Measurements from ENCODE around the gene ZNF513.
A peak's percentile ranks its signal among the peaks of the same experiment; 100 is the strongest.
"Not testable (repeated sequence)": the region's sequence is repeated elsewhere in the genome, so short reads cannot be mapped to it uniquely, and the experiment has no call there.

The ZNF513 gene, protein sequence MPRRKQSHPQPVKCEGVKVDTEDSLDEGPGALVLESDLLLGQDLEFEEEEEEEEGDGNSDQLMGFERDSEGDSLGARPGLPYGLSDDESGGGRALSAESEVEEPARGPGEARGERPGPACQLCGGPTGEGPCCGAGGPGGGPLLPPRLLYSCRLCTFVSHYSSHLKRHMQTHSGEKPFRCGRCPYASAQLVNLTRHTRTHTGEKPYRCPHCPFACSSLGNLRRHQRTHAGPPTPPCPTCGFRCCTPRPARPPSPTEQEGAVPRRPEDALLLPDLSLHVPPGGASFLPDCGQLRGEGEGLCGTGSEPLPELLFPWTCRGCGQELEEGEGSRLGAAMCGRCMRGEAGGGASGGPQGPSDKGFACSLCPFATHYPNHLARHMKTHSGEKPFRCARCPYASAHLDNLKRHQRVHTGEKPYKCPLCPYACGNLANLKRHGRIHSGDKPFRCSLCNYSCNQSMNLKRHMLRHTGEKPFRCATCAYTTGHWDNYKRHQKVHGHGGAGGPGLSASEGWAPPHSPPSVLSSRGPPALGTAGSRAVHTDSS

DNA sequence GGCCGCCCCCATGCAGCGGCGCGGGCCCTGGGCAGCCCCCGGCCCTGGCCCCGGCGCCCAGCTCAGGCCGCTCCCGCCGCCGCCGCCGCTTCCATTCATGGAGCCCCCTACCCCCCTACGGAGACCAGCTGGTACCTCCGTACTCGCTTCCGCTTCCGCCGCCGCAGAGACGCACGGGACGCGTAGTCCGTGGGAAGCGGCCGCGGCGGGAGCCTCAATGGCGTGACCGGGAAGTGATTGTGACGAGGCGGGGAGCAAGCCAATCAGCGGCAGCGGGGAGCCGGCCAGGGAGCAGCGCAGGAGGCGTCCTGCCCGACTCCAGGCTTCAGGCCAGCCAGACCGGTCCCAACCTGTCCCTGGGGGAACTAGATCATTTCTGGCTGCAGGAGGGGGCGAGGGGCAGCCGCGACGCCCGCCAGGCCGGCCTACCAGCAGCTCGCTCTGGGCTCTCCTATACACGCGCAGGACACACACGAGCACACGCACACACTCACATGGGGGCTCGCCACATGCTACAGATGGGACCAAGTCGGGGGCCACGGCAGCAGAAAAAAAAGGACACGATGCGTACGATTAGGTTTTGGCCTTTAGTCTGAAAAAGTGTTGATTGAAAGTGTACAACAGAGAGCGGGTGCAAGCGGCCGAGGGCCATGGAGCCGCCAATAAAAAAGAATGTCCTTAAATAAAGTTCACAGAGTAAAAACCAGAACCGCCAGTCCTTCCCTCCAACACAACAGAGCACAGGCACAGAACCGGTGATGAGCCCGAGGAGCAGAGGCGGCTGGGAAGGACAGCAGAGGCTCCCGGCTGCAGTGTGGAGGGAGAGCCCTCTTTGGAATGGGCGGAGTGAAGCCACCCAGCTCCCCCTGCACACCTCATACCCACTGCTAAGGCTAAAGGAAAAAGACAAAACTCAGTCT lies at the start of gene ZNF513:
ZNF513 (minus strand) TSS at position 109 of the 920 bp plus-strand sequence. CDS start 208 bp downstream, outside the sequence.
- peak; percentile 93 for DNase-seq

DNA sequence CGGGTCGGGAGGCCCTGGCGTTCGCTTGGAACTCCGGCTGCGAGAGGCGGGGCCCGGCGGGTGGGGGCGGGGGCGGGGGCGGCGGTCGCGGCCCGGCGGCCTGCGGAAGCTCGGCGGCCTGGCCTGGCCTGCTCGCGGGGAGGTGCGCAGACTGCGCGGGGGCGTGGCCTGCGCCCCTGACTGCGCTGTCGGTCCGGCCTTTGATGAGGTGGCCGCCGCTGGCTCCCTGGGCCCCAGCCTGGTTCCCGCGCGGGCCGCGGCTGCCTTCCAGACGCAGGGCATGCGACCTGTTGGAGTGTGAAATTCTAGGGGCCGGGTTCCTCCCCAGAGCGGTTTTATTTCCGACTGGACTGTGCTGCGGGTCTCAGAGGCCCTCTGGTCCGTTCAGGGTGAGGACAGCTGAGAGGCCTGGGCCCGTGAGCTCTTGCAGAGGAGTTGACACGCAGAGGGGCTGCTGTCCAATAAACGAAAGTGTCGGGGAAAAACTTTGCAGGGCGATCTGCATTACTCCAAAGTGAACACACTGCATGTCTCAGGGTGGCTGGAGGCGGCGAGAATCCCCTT lies 48.5 kb upstream of the ZNF513 start:
- DNase-seq: peak; percentile 76

DNA sequence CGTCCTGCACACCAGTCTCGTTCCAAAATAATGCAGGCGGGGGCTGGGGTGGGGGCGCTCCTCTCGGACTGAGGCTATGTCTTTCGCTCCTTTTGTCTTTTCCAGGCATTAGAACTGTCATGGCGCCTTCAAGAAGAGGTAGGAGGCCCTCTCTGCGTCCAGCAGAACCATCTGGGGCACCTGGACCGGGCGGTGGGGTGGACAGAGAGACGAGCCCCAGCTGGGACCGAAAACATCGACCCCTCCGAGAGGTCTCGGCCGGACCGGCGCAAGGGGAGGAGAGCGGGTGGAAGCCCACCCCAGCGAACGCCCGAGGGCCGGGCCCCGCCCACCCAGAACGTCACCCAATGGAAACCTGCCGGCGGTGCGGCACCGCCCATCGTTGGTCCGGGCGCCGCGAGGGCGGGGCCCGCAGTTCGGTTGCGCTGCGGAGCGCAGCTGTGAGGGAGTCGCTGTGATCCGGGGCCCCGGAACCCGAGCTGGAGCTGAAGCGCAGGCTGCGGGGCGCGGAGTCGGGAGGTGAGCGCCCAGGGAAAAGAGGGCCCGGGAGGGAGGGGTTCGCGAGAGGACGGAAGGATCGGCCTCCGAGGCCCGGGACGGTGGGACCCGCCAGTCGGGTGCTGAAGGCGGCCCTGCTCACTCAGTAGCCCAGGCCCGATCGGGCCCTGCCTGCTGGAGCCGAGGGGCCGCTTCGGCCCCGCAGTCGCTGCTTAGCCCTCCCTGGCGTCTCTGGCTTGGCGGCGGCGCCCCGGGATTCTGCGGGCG lies 47.9 kb upstream of the ZNF513 start, which contains the start of gene NRBP1:
NRBP1 (plus strand) TSS at position 419 of the 765 bp plus-strand sequence. CDS start 4,643 bp downstream, outside the sequence.
- DNase-seq: peak; percentile 84

DNA sequence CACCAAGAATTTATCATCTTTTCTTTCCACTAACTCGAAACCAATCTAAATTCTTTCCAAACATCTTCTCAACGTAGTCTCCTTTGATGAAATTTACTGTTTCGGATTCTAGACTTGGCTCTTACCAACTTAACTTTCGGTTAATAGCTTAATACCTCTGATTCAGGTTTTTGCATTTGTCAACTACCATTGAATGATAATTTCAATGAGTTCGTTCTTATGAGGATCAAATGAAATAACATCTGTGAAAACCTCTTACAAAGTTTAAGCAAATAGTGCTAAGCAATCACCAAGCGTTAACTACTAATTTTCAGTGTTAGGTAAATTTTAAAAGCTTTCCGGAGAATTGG lies 47.3 kb upstream of the ZNF513 start:
- no peak for DNase-seq

DNA sequence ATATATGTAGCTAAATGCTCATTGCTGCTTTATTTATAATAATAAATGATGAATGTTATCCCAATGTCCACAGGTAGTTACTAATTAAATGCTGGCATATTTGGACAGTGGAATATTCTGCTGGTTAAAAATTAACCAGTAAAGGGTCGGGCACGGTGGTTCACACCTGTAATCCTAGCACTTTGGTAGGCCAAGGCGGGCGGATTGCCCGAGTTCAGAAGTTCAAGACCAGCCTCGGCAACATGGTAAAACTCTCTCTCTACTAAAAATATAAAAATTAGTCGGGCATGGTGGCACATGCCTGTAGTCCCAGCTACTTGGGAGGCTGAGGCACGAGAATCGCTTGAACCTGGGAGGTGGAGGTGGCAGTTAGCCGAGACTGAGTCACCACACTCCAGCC lies 44.5 kb upstream of the ZNF513 start:
- DNase-seq: not testable (repeated sequence)

DNA sequence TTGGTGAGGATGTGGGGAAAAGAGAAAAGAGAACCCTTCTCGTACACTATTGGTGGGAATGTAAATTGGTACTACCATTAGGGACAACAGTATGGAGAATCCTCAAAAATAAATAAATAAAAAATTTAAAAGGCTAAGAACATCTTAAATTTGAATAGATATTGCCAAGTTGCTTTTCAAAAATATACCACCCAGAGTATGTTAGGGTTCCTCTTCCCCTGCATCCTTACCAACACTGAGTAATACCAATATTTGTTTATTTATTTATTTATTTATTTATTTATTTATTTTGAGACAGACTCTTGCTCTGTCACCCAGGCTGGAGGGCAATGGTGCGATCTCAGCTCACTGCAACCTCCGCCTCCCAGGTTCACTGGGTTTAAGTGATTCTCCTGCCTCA lies 42.4 kb upstream of the ZNF513 start:
- DNase-seq: no peak

DNA sequence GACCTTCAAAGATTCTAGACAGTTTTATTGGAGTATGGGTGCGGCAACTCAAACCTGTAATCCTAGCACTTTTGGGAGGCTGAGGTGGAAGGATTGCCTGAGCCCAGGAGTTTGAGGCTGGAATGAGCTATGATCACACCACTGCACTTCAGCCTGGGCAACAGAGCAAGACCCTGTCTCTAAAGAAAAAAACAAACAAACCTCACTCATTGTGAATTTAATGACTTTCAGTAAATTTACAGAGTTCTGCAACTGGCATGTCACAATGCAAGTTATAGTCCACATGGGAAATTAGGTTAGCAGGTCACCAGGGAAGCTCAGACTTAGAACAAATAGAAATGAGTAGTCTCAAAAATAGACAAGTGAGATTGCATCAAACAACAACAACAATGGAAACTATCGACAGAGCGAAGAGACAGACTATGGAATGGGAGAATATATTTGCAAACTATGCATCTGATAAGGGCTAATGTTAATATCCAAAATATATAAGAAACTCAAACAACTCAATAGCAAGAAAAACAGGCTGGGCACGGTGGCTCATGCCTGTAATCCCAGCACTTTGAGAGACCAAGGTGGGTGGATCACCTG lies 41.2 kb upstream of the ZNF513 start:
- no peak for DNase-seq

DNA sequence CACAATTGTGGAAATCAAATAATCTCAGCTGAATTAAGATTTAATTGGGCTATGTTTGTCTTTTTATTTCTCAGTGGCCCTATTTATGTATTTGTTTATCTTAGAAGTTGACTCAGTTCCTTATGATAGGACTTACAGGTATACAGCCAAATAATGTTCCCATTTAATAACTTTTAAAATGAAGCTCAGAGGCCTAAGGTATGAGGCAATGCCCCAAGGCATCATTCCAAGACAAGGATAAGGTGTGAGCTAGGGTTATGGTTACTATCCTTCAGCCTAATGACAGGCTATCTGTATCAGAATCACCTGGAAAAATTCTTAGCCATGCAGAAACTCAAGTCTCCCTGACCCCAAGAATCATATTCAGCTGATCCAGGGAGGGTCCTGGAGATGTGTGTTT lies 40.5 kb upstream of the ZNF513 start:
- no peak for DNase-seq

DNA sequence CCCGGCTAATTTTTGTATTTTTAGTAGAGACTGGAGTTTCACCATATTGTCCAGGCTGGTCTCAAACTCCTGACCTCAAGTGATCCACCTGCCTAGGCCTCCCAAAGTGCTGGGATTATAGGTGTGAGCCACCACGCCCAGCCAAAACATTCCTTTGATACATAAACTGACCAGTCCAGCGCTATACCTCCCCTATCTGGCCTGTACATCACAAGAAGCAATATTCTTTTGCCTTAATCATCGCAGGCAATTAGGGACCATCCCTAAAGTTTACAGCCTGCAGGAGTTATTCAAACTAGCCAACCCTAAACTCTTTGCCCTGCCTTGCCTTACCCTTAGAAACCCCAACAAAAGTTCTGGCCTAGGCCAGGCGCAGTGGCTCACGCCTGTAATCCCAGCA lies 35.6 kb upstream of the ZNF513 start:
- DNase-seq: no peak

DNA sequence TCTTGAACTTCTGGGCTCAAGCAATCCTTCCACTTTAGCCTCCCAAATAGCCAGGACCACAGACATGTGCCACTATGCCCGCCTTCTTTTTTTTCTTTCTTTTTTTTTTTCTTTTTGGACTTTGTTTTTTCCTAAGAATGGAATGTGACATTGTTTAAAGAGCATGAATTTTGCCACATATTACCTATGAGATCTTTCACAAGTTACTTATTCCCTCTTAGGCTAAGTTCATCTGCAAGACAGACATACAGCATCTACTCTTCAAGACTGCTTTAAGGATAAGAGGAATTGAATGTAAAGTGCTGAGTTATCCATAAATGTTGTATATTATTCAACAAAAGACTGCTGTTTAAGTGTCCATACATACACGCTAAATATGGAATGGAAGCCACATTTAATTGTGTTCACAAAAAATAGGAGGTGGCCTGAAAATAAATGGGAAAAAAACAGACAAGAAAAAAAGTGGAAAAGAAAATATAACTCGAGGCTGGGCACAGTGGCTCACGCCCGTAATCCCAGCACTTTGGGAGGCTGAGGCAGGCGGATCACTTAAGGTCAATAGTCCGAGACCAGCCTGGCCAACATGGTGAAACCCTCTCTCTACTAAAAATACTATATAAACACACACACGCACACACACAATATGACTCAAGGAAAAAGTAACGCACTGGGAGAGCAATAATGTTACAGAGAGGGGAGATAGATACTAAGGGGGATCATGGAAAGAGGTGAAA lies 32.1 kb upstream of the ZNF513 start:
- no peak for DNase-seq

DNA sequence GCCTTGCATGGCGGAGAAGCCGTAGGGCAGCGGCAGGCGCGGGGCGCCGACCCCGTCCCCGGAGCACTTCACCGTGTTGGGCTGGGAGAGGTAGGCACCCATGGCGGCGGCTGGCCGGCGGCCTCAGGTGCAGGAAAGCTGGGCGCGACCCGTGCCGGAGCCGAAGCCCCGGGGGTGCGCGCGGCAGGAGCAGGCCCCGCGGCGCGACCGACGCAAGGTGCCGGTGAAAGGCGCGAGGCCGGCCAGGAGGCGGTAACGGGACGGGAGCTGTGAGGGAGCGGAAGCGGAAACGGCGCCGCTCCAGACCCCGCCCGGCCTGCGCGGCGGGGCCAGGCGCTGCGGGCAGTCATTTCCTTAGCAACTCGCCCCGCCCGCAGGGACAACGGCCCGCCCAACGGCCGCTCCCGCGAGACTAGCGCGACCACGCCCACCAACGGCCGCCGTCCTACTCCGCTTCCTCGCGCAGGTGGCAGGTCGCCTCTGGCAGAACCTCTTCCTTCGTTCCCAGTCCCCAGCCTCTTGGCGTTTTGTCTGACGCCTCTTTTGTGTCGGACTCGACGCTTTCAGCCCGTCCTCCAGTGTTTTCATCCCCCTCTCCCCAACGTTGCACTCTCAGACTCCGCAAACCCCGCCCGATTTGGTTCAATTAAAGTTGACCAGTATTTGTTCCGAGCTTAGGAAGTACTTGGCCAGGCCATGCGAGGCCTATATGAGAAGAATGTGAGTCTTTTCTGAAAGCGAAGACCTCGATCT lies 29.0 kb upstream of the ZNF513 start, which contains the start of gene PPM1G:
PPM1G (minus strand) TSS at position 271 of the 753 bp plus-strand sequence; CDS start at position 102, 169 bp downstream.
- DNase-seq: peak; percentile 92

DNA sequence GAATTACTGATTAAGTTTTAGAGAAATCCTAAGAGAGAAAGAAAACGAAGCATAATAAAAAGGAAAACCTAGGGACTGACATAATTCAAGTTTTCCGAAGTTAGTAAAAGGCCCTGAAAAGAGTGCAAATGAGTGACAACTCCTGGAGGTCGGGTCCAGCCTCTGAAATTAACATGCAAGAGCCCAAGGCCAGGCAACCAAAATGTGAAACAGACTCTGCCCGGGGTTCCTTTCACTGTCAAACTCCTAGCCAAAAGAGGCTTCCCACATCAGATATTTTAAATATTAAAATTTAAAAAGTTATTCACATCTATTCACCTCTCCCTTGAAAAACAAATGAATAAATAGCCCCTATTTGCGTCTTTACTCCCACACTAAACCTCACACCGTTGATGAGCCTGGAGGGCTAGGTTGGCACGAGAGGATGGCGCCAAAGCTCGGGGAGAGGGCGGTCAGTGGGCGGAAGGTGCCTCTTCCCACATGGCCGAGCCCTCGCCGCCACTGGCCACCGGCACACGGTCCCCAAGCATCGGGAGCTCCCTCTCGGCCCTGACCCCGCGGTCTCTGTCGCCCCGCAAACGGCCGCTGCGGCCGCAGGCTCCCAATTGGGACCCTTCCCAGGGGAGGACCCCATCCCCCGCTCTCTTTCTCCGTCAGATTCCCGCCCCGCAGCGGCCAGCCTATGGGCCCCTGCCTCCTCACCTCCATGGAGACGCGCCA lies 28.2 kb upstream of the ZNF513 start:
- peak; percentile 6 for DNase-seq

DNA sequence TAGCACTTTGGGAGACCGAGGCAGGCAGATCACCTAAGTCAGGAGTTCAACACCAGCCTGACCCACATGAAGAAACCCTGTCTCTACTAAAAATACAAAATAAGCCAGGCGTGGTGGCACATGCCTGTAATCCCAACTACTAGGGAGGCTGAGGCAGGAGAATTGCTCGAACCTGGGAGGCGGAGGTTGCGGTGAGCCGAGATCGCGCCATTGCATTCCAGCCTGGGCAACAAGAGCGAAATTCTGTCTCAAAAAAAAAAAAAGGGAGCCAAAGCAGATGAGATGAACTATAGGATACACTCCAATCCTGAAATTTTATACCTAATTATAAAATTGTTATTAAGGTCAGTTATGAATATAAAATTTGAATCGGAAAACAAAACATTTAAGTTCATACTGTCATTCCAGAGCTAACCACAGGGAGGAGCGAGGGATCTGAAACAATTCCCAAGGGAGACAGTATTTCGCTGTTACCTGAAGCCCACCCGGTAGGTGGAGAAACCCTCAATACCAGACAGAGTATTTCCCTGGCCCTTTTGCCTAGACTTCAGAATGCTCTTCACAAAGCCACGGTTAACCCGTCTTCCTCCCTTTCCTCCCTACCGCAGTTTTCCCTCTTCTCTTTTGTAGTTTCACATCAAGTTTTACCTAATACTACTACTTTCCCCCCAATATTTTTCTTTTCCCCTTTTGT lies 27.4 kb upstream of the ZNF513 start:
- DNase-seq: peak; percentile 65

DNA sequence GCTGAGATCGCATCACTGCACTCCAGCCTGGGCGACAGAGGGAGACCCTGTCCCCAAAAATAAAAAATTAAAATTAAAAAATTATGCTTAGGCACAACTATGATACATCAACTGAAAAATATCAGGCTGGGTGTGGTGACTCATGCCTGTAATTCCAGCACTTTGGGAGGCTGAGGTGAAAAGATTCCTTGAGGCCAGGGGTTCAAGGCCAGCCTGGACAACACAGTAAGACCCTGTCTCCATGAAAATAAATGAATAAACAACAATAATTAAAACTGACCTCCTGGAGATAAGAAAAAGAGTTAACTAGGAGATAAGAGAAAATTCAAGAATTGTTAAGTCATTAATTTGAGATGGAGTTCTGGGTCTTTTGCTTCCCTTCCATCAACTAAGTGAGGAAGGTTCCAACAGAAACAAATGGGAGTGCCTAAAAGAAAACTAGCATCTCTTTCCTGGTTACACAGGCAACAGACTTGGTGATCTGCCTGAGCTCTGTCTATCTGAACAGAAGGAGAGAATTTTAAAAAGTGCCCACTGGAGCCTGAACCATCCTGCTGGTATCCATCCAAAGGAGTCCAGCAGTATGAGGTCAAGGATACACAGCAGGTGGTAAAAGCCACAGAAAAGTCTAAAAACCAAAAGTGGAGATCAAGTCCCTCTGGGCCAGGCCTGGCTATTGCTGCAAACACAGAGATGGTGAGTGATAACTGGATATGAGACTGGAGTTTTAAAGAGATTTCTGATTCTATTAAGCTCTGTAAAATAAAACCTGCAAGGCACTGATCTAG lies 20.0 kb upstream of the ZNF513 start:
- DNase-seq: no peak

DNA sequence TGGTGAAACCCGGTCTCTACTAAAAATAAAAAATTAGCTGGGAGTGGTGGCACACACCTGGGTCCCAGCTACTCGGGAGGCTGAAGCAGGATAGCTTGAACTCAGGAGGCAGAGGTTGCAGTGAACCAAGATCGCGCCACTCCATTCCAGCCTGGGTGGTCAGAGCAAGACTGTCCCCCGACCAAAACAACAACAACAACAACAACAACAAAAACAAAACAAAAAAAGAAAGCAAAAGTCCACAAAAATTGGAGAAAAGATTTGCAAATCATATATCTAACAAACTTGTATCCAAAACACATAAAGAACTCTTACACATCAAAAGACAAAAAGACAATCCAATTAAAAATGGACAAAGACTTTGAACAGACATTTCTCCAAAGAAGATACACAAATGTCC lies 18.4 kb upstream of the ZNF513 start:
- no peak for DNase-seq

DNA sequence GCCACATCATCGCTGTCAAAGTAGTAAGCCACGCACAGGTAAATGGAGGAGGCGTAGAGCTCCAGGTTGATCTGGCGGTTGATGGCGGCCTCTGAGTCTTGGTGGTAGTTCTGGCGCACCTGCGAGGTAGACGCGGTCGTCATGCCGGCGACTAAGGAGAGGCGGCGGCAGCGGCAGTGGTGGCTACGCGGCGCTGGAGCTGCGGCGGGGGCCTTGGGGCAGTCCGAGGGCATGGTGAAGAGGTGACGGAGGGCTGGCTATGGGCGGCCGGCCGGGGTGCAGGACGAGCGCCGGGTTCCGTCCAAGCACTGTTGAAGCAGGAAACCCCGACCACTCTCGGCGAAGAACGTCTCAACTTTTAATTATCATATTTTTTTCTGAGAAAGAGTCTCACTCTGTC lies 12.7 kb upstream of the ZNF513 start:
- no peak for DNase-seq

DNA sequence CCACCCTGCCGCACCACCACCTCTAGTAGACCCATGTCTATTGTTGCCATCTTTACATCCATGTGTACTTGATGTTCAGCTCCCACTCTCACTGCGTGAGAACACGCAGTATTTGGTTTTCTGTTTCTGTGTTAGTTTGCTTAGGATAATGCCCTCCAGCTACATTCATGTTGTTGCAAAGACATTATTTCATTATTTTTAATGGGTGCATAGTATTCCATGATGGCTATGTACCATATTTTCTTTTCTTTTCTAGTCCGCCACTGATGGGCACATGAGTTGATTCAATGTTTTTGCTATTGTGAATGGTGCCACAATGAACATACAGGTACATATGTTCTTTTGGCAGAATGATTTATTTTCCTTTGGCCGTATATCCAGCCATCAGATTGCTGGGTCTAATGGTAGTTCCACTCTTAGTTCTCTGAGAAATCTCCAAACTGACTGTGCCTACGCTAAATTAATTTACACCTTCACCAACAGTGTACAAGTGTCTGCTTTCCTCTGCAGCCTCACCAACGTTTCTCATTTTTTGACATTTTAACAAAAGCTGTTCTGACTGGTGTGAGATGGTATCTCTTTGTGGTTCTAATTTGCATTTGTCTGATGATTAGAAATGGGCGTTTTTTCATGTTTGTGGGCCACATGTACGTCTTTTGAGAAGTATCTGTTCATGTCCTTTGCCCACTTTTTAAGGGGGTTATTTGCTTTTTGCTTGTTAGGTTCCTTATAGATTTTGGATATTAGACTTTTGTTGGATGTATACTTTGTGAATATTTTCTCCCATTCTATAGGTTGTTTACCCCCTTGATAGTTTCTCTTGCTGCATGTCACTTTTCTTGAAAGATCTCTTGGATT lies 10.5 kb upstream of the ZNF513 start:
- DNase-seq: no peak
